Right hindlimb (tissue), 1 donor: Measurements from ENCODE around the gene STARD7.
"Not testable (repeated sequence)": the region's sequence is repeated elsewhere in the genome, so short reads cannot be mapped to it uniquely, and the experiment has no call there.

Experiments
- DNase-seq: peaks from one replicate; pipeline ENCODE4 v3.0.0-alpha.2; 2018

Gene STARD7

GRCh38 chr2:96208143-96209010 is at the start of gene STARD7:
Gene STARD7 (minus strand): TSS chr2:96208827. CDS start chr2:96208434, 393 bp downstream.
- DNase-seq: peak; percentile 99

- DNase-seq: not testable (repeated sequence)
Observed at GRCh38 chr2:96257744-96258143, 49.1 kb upstream of the STARD7 start.

GRCh38 chr2:96256611-96257113 is 48.0 kb upstream of the STARD7 start:
- no peak for DNase-seq

- no peak for DNase-seq
Observed at GRCh38 chr2:96254571-96254970, 45.9 kb upstream of the STARD7 start.

GRCh38 chr2:96253006-96253405 is 44.4 kb upstream of the STARD7 start:
- DNase-seq: no peak

- DNase-seq: no peak
Observed at GRCh38 chr2:96252526-96252925, 43.9 kb upstream of the STARD7 start.

- DNase-seq: peak; percentile 49
Observed at GRCh38 chr2:96251721-96252292, 43.2 kb upstream of the STARD7 start.

- no peak for DNase-seq
Observed at GRCh38 chr2:96250188-96250587, 41.6 kb upstream of the STARD7 start.

- peak; percentile 49 for DNase-seq
Observed at GRCh38 chr2:96249654-96250053, 41.0 kb upstream of the STARD7 start.

GRCh38 chr2:96248624-96249023 is 40.0 kb upstream of the STARD7 start:
- DNase-seq: no peak

- DNase-seq: no peak
Observed at GRCh38 chr2:96247896-96248295, 39.3 kb upstream of the STARD7 start.

GRCh38 chr2:96247009-96247408 is 38.4 kb upstream of the STARD7 start:
- no peak for DNase-seq

GRCh38 chr2:96245609-96246390 is 37.2 kb upstream of the STARD7 start:
- DNase-seq: no peak

- no peak for DNase-seq
Observed at GRCh38 chr2:96243843-96244242, 35.2 kb upstream of the STARD7 start.

- DNase-seq: no peak
Observed at GRCh38 chr2:96241900-96242611, 33.4 kb upstream of the STARD7 start.

GRCh38 chr2:96241227-96241626 is 32.6 kb upstream of the STARD7 start:
- DNase-seq: no peak

GRCh38 chr2:96240341-96241038 is 31.9 kb upstream of the STARD7 start:
- DNase-seq: no peak

- DNase-seq: no peak
Observed at GRCh38 chr2:96239745-96240264, 31.2 kb upstream of the STARD7 start.

GRCh38 chr2:96239091-96239490 is 30.5 kb upstream of the STARD7 start:
- no peak for DNase-seq

- DNase-seq: no peak
Observed at GRCh38 chr2:96238266-96238665, 29.6 kb upstream of the STARD7 start.

GRCh38 chr2:96236882-96237281 is 28.3 kb upstream of the STARD7 start:
- DNase-seq: no peak

- no peak for DNase-seq
Observed at GRCh38 chr2:96233880-96234316, 25.3 kb upstream of the STARD7 start.
